Measurements from ENCODE around the gene SERPINA7.
"Not testable (repeated sequence)": the region's sequence is repeated elsewhere in the genome, so short reads cannot be mapped to it uniquely, and the experiment has no call there.

The SERPINA7 gene

GRCh38 chrX:106009145-106009544 lies 29.4 kb downstream of the SERPINA7 start:
- H3K36me3 Mint-ChIP-seq (ENCODE audit: low read depth) = peaks cover 3% of the 10 kb centered on the region
- H3K27ac Mint-ChIP-seq = no peak overlapping the region
- no peak overlapping the region for H3K4me3 Mint-ChIP-seq
- no peak for TF ChIP-seq CTCF (IDR thresholded peaks at IDR 0.05; ENCODE audit: unreplicated experiment in 3 of 3)
- no peaks in the 10 kb centered on the region for H3K4me1 Mint-ChIP-seq
- H3K9me3 Mint-ChIP-seq = peaks cover 13% of the 10 kb centered on the region
- H3K27me3 Mint-ChIP-seq (ENCODE audit: low read depth) = no peaks in the 10 kb centered on the region

- Mint-ChIP-seq H3K9me3 (peaks cover 13% of the 10 kb centered on the region), H3K36me3 (ENCODE audit: low read depth) (peaks cover 3% of the 10 kb centered on the region), H3K4me1 (no peaks in the 10 kb centered on the region), H3K4me3 (no peak overlapping the region), H3K27ac (no peak overlapping the region), H3K27me3 (ENCODE audit: low read depth) (no peaks in the 10 kb centered on the region)
- no peak for TF ChIP-seq CTCF (IDR thresholded peaks at IDR 0.05; ENCODE audit: unreplicated experiment in 3 of 3)
These were observed 30.7 kb downstream of the SERPINA7 start for GRCh38 chrX:106007815-106008214.

DNA sequence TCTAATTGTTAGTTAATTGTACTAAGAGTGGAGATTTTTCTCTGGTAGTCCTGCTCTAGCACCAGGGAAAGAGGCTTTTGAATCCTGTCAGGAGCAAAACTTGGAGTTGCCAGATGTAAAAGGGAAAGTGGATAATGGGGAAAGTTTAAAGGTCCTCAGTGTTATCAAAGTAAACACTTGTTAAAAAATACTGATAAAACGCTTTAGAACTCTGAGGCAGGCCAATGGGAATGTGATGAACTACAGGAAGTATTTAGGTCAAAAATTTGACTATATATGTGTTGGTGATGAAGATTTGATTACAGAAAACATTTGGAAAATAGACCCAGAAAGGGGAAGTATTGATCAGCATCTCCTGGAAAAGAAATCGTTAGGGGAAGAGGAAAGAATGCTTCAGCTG lies 32.8 kb downstream of the SERPINA7 start:
- H3K9me3 Mint-ChIP-seq = peaks cover 6% of the 10 kb centered on the region
- TF ChIP-seq CTCF (IDR thresholded peaks at IDR 0.05; ENCODE audit: unreplicated experiment in 3 of 3) = no peak

GRCh38 chrX:106000609-106001008 lies 37.9 kb downstream of the SERPINA7 start:
- H3K4me3 Mint-ChIP-seq; H3K9me3 Mint-ChIP-seq; H3K27ac Mint-ChIP-seq; H3K27me3 Mint-ChIP-seq (ENCODE audit: low read depth); H3K36me3 Mint-ChIP-seq (ENCODE audit: low read depth); H3K4me1 Mint-ChIP-seq: not testable (repeated sequence)

More for the DNA sequence above, 32.8 kb downstream of the SERPINA7 start:
- no peak overlapping the region for H3K4me3 Mint-ChIP-seq
- H3K4me1 Mint-ChIP-seq = no peaks in the 10 kb centered on the region
- no peaks in the 10 kb centered on the region for H3K36me3 Mint-ChIP-seq (ENCODE audit: low read depth)
- no peaks in the 10 kb centered on the region for H3K27me3 Mint-ChIP-seq (ENCODE audit: low read depth)
- no peak overlapping the region for H3K27ac Mint-ChIP-seq

DNA sequence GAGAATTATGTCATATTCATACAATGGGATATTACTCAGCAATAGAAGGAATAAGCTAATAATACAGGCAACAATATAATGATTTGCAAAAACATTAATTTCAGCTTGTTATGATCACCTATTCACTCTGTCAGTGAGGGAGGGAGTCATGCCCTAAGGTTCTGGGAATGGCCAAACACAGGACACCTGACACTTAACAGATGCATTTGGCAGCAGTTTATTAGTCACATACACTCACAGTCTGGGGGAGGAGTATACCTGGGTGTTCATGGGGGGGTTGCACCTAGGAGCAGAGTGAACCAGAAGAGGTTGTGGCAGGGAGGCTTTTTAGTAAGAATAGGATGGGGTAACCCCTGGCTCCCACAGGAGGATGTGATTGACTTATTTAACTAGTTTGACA lies 38.3 kb downstream of the SERPINA7 start:
- H3K36me3 Mint-ChIP-seq (ENCODE audit: low read depth) = no peaks in the 10 kb centered on the region
- peaks cover 2% of the 10 kb centered on the region for H3K9me3 Mint-ChIP-seq
- peaks cover 4% of the 10 kb centered on the region for H3K27me3 Mint-ChIP-seq (ENCODE audit: low read depth)
- H3K4me1 Mint-ChIP-seq = no peaks in the 10 kb centered on the region
- H3K4me3 Mint-ChIP-seq = no peak overlapping the region
- TF ChIP-seq CTCF (IDR thresholded peaks at IDR 0.05; ENCODE audit: unreplicated experiment in 3 of 3) = no peak
- H3K27ac Mint-ChIP-seq = no peak overlapping the region

- Mint-ChIP-seq H3K4me3 (no peak overlapping the region), H3K4me1 (no peaks in the 10 kb centered on the region)
These were observed 39.2 kb downstream of the SERPINA7 start for GRCh38 chrX:105999294-105999693.

GRCh38 chrX:105988487-105988886 lies 50.0 kb downstream of the SERPINA7 start:
- H3K4me1 Mint-ChIP-seq; H3K27me3 Mint-ChIP-seq (ENCODE audit: low read depth); H3K4me3 Mint-ChIP-seq; H3K36me3 Mint-ChIP-seq (ENCODE audit: low read depth); H3K27ac Mint-ChIP-seq; H3K9me3 Mint-ChIP-seq: not testable (repeated sequence)

More at GRCh38 chrX:105999294-105999693, 39.2 kb downstream of the SERPINA7 start:
- Mint-ChIP-seq H3K9me3 (peaks cover 5% of the 10 kb centered on the region), H3K27ac (no peak overlapping the region), H3K27me3 (ENCODE audit: low read depth) (peaks cover 4% of the 10 kb centered on the region), H3K36me3 (ENCODE audit: low read depth) (no peaks in the 10 kb centered on the region)
- TF ChIP-seq CTCF (IDR thresholded peaks at IDR 0.05; ENCODE audit: unreplicated experiment in 3 of 3) = no peak

Measured in nephron (organoid).